Neural crest cell (in vitro differentiated cells): Measurements from ENCODE around the gene ZNF785. TPM values are rescaled to one million over a fixed set of nuclear protein-coding genes. Genes with fewer than 3 reads are reported as not detected.

ENCODE experiments used
- DNase-seq: peaks from one replicate; pipeline ENCODE4 v3.0.0; 2021; ENCODE audit warnings: low read depth, mixed read lengths, low spot score
- H3K27ac Mint-ChIP-seq: one replicate; pipeline ENCODE4 v1.8.0; 2021; ENCODE audit warnings: mild to moderate bottlenecking, mixed read lengths; ENCODE audit not compliant: unreplicated experiment
- H3K27me3 Mint-ChIP-seq: 2 replicates; pipeline ENCODE4 v1.8.0; 2021; ENCODE audit warnings: low read depth, mild to moderate bottlenecking, mixed read lengths
- H3K36me3 Mint-ChIP-seq: 2 replicates; pipeline ENCODE4 v1.8.0; 2021; ENCODE audit warnings: low read depth, mild to moderate bottlenecking, mixed read lengths
- H3K4me1 Mint-ChIP-seq: 2 replicates; pipeline ENCODE4 v1.8.0; 2021; ENCODE audit warnings: mixed read lengths
- H3K4me3 Mint-ChIP-seq: one replicate; pipeline ENCODE4 v1.8.0; 2021; ENCODE audit warnings: mild to moderate bottlenecking, mixed read lengths
- H3K9me3 Mint-ChIP-seq: 2 replicates; pipeline ENCODE4 v1.8.0; 2021; ENCODE audit warnings: mixed read lengths
- CTCF ChIP-seq: fragments of 200-600 bp; sonication (generic); conservative IDR thresholded peaks from 2 replicates; pipeline ENCODE4 v1.5.0; 2021; ENCODE audit warnings: antibody characterized with exemption, mild to moderate bottlenecking
- total RNA-seq: library from RNA; stranded (reverse); gene quantifications from 2 replicates; pipeline ENCODE4 v1.2.1, GENCODE V29; 2021

ZNF785 gene
- total RNA-seq, 1 donor from 2014 or later: 38.3 TPM

DNA sequence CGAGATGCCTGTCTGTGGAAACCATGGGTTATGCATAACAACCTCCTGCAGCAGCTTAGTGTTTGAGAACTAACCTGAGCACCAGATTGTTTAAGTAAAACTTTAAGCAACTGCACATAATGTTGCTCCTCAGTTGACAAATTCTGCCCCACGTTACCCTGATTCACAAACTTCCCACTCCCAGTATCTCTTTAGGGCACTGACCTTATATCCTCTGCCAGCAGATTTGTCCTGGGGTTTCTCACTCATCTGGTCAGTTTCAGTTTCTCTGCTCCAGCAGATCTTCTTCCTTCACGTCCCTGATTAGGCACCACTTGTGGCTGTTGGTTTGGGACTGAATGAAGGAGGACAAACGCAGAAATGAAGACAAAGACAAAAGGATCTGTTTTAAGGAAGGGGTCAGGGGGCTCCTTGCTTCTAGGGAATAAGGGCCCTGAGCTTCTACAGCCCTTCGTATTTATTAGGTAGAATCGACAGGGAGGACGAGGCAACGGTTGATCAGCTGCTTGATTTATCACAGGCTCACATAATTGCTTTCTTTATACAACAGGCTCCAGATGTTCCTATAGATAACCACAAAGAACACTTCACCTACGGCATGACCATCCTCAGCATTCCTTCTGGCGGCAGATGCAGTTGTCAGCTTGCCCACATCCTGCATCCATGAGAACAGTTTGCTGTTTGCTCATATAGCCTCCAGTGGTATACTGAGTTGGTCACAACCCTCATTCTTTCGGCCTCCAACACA lies 38.2 kb upstream of the ZNF785 start:
- no peaks in the 10 kb centered on the region for H3K36me3 Mint-ChIP-seq
- no peaks in the 10 kb centered on the region for H3K27me3 Mint-ChIP-seq
- H3K9me3 Mint-ChIP-seq: peaks cover 3% of the 10 kb centered on the region

GRCh38 chr16:30622455-30623032 lies 37.0 kb upstream of the ZNF785 start:
- H3K4me3 Mint-ChIP-seq: no peak overlapping the region
- H3K9me3 Mint-ChIP-seq: peaks cover 4% of the 10 kb centered on the region
- H3K4me1 Mint-ChIP-seq: peaks cover 17% of the 10 kb centered on the region
- no peaks in the 10 kb centered on the region for H3K36me3 Mint-ChIP-seq
- DNase-seq: no peak
- no peaks in the 10 kb centered on the region for H3K27me3 Mint-ChIP-seq
- no peak for TF ChIP-seq CTCF
- H3K27ac Mint-ChIP-seq: no peak overlapping the region

More for the DNA sequence above, 38.2 kb upstream of the ZNF785 start:
- Mint-ChIP-seq H3K4me1 (peaks cover 16% of the 10 kb centered on the region), H3K4me3 (no peak overlapping the region), H3K27ac (peak overlapping the region; percentile 64)
- DNase-seq: no peak
- no peak for TF ChIP-seq CTCF

DNA sequence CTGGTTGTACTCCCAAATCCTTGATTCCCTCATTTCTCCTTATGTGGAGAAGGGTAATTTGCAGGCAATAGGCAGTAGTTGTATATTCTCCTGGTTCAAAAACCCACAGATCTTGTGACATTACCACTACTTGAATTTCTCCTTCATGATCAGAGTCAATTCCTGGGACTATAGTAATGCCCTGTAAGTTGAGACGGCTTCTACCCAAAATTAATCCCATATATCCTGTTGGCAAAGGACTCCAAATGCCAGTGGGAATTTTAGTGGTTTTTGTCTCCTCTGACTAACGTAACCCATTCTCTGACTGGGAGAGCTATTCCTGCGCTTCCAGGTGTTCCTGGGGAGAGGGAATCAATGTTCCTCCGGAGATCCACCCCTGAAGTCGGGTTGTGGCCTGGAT lies 36.3 kb upstream of the ZNF785 start:
- peaks cover 4% of the 10 kb centered on the region for H3K9me3 Mint-ChIP-seq
- DNase-seq: no peak
- no peak overlapping the region for H3K4me3 Mint-ChIP-seq
- H3K27me3 Mint-ChIP-seq: no peaks in the 10 kb centered on the region
- TF ChIP-seq CTCF: no peak
- H3K36me3 Mint-ChIP-seq: no peaks in the 10 kb centered on the region
- H3K4me1 Mint-ChIP-seq: peaks cover 20% of the 10 kb centered on the region
- no peak overlapping the region for H3K27ac Mint-ChIP-seq

DNA sequence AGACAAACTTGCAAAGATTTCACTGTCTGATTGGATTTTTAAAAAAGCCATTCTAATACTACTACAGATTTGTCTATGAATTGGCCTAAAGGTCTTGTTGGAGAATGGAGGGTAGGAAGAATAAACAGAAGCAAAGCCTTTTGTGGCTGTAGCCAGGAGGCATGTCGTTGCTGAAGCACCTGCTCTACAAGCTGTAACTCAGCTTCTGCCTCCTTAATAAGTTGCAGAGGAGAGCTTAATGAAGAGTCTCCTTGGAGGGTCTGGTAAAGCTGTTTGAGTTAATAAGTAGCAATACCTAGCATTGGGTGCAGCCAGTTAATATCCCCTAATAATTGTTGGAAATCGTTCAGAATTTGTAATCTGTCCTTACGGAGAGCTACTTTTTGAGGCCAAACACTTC lies 34.7 kb upstream of the ZNF785 start:
- Mint-ChIP-seq H3K4me1 (peaks cover 20% of the 10 kb centered on the region), H3K9me3 (peaks cover 4% of the 10 kb centered on the region), H3K4me3 (no peak overlapping the region), H3K27me3 (no peaks in the 10 kb centered on the region), H3K36me3 (no peaks in the 10 kb centered on the region), H3K27ac (no peak overlapping the region)
- DNase-seq: no peak
- no peak for TF ChIP-seq CTCF

- TF ChIP-seq CTCF: no peak
- peaks cover 20% of the 10 kb centered on the region for H3K4me1 Mint-ChIP-seq
- peaks cover 4% of the 10 kb centered on the region for H3K9me3 Mint-ChIP-seq
- H3K4me3 Mint-ChIP-seq: no peak overlapping the region
- H3K36me3 Mint-ChIP-seq: no peaks in the 10 kb centered on the region
- no peak overlapping the region for H3K27ac Mint-ChIP-seq
- H3K27me3 Mint-ChIP-seq: no peaks in the 10 kb centered on the region
- no peak for DNase-seq
Observed at GRCh38 chr16:30619638-30620037, 34.1 kb upstream of the ZNF785 start.
